GM19324 (cell line): ENCODE data around the gene ABCB8.
A peak's percentile ranks its signal among the peaks of the same experiment; 100 is the strongest.
"Not testable (repeated sequence)": the region's sequence is repeated elsewhere in the genome, so short reads cannot be mapped to it uniquely, and the experiment has no call there.

Source experiments
- ATAC-seq: cut with Tn5 transposase; IDR thresholded peaks from one replicate; pipeline ENCODE4 v1.9.1; 2021; ENCODE audit warnings: mild to moderate bottlenecking, moderate library complexity; ENCODE audit not compliant: unreplicated experiment, low FRiP score

ABCB8 gene

GRCh38 chr7:151012911-151013347 is 15.3 kb upstream of the ABCB8 start:
- no peak for ATAC-seq

- ATAC-seq = no peak
These were observed 14.9 kb upstream of the ABCB8 start for GRCh38 chr7:151013356-151013732.

GRCh38 chr7:151013733-151014497 is 14.3 kb upstream of the ABCB8 start:
- ATAC-seq = no peak

GRCh38 chr7:151014950-151015349 is 13.3 kb upstream of the ABCB8 start:
- ATAC-seq = no peak

GRCh38 chr7:151015967-151016366 is 12.3 kb upstream of the ABCB8 start:
- ATAC-seq = no peak

- no peak for ATAC-seq
These were observed 11.7 kb upstream of the ABCB8 start for GRCh38 chr7:151016505-151016904.

- no peak for ATAC-seq
These were observed 11.3 kb upstream of the ABCB8 start for GRCh38 chr7:151016942-151017341.

- ATAC-seq = no peak
These were observed 10.8 kb upstream of the ABCB8 start for GRCh38 chr7:151017370-151017952.

- ATAC-seq = peak; percentile 45
These were observed 10.3 kb upstream of the ABCB8 start for GRCh38 chr7:151017953-151018420.

GRCh38 chr7:151018421-151019129 is 9.7 kb upstream of the ABCB8 start:
- ATAC-seq = no peak

- no peak for ATAC-seq
These were observed 9.2 kb upstream of the ABCB8 start for GRCh38 chr7:151019130-151019447.

- no peak for ATAC-seq
These were observed 8.0 kb upstream of the ABCB8 start for GRCh38 chr7:151020231-151020630.

GRCh38 chr7:151023232-151023631 is 5.0 kb upstream of the ABCB8 start:
- no peak for ATAC-seq

GRCh38 chr7:151024435-151025056 is 3.7 kb upstream of the ABCB8 start, which contains the start of gene ATG9B:
TSS of gene ATG9B (minus strand) at chr7:151024494. CDS start at chr7:151024423, 71 bp downstream.
- no peak for ATAC-seq

GRCh38 chr7:151025924-151026671 is 2.2 kb upstream of the ABCB8 start:
- ATAC-seq = no peak

GRCh38 chr7:151026771-151027727 is 1.2 kb upstream of the ABCB8 start:
- ATAC-seq = not testable (repeated sequence)

- ATAC-seq = not testable (repeated sequence)
These were observed 521 bp upstream of the ABCB8 start for GRCh38 chr7:151027728-151028130.

GRCh38 chr7:151028948-151029501 is 775 bp downstream of the ABCB8 start:
- no peak for ATAC-seq

GRCh38 chr7:151031011-151031410 is 2.8 kb downstream of the ABCB8 start:
- ATAC-seq = no peak
